ENCODE data around the gene TNNT3.
"Not testable (repeated sequence)": the region's sequence is repeated elsewhere in the genome, so short reads cannot be mapped to it uniquely, and the experiment has no call there.

TNNT3 gene

GRCh38 chr11:1919391-1920127 is at the start of gene TNNT3:
Gene TNNT3, plus strand, starts transcription at chr11:1919703. Its CDS starts 3,172 bp downstream, at chr11:1922875.
- Histone ChIP-seq H3K36me3 (ENCODE audit: insufficient read depth, low read length) (no peaks in the 10 kb centered on the region), H3K4me1 (ENCODE audit: insufficient read depth, low read length) (no peaks in the 10 kb centered on the region), H3K9me3 (ENCODE audit: control insufficient read depth, insufficient read depth, low read length) (no peaks in the 10 kb centered on the region), H3K9ac (ENCODE audit: low read depth, low read length) (no peak within 1 kb of the TSS)

GRCh38 chr11:1870326-1870696 is 49.2 kb upstream of the TNNT3 start:
- H3K4me1 ChIP-seq (ENCODE audit: insufficient read depth, low read length), result peaks cover 3% of the 10 kb centered on the region; the same call in 1 of the 2 replicates
- no peaks in the 10 kb centered on the region for H3K9me3 ChIP-seq (ENCODE audit: control insufficient read depth, insufficient read depth, low read length)
- H3K9ac ChIP-seq (ENCODE audit: low read depth, low read length), result no peak overlapping the region
- H3K36me3 ChIP-seq (ENCODE audit: insufficient read depth, low read length), result no peaks in the 10 kb centered on the region

- H3K36me3 ChIP-seq (ENCODE audit: insufficient read depth, low read length), result no peaks in the 10 kb centered on the region
- H3K9ac ChIP-seq (ENCODE audit: low read depth, low read length), result no peak overlapping the region
- peaks cover 4% of the 10 kb centered on the region; the same call in 1 of the 2 replicates for H3K4me1 ChIP-seq (ENCODE audit: insufficient read depth, low read length)
- H3K9me3 ChIP-seq (ENCODE audit: control insufficient read depth, insufficient read depth, low read length), result no peaks in the 10 kb centered on the region
Measured at GRCh38 chr11:1870721-1871466, 48.6 kb upstream of the TNNT3 start.

GRCh38 chr11:1871531-1871930 is 48.0 kb upstream of the TNNT3 start:
- Histone ChIP-seq H3K9ac (ENCODE audit: low read depth, low read length) (no peak overlapping the region), H3K9me3 (ENCODE audit: control insufficient read depth, insufficient read depth, low read length) (no peaks in the 10 kb centered on the region), H3K4me1 (ENCODE audit: insufficient read depth, low read length) (peaks cover 4% of the 10 kb centered on the region; the same call in 1 of the 2 replicates), H3K36me3 (ENCODE audit: insufficient read depth, low read length) (no peaks in the 10 kb centered on the region)

- H3K9ac ChIP-seq (ENCODE audit: low read depth, low read length), result no peak overlapping the region
- H3K4me1 ChIP-seq (ENCODE audit: insufficient read depth, low read length), result peaks cover 7% of the 10 kb centered on the region; the same call in 1 of the 2 replicates
- no peaks in the 10 kb centered on the region for H3K36me3 ChIP-seq (ENCODE audit: insufficient read depth, low read length)
- H3K9me3 ChIP-seq (ENCODE audit: control insufficient read depth, insufficient read depth, low read length), result no peaks in the 10 kb centered on the region
Measured at GRCh38 chr11:1872267-1872985, 47.1 kb upstream of the TNNT3 start.

- Histone ChIP-seq H3K4me1 (ENCODE audit: insufficient read depth, low read length) (peaks cover 8% of the 10 kb centered on the region; the same call in 1 of the 2 replicates), H3K9ac (ENCODE audit: low read depth, low read length) (no peak overlapping the region), H3K36me3 (ENCODE audit: insufficient read depth, low read length) (no peaks in the 10 kb centered on the region), H3K9me3 (ENCODE audit: control insufficient read depth, insufficient read depth, low read length) (no peaks in the 10 kb centered on the region)
Measured at GRCh38 chr11:1873048-1873812, 46.3 kb upstream of the TNNT3 start.

- H3K9me3 ChIP-seq (ENCODE audit: control insufficient read depth, insufficient read depth, low read length); H3K9ac ChIP-seq (ENCODE audit: low read depth, low read length); H3K36me3 ChIP-seq (ENCODE audit: insufficient read depth, low read length); H3K4me1 ChIP-seq (ENCODE audit: insufficient read depth, low read length): not testable (repeated sequence)
Measured at GRCh38 chr11:1873813-1874150, 45.7 kb upstream of the TNNT3 start.

- H3K4me1 ChIP-seq (ENCODE audit: insufficient read depth, low read length); H3K9me3 ChIP-seq (ENCODE audit: control insufficient read depth, insufficient read depth, low read length); H3K9ac ChIP-seq (ENCODE audit: low read depth, low read length); H3K36me3 ChIP-seq (ENCODE audit: insufficient read depth, low read length): not testable (repeated sequence)
Measured at GRCh38 chr11:1874441-1875092, 44.9 kb upstream of the TNNT3 start.

- Histone ChIP-seq H3K9ac (ENCODE audit: low read depth, low read length) (no peak overlapping the region), H3K36me3 (ENCODE audit: insufficient read depth, low read length) (no peaks in the 10 kb centered on the region), H3K9me3 (ENCODE audit: control insufficient read depth, insufficient read depth, low read length) (no peaks in the 10 kb centered on the region), H3K4me1 (ENCODE audit: insufficient read depth, low read length) (peaks cover 8% of the 10 kb centered on the region; the same call in 1 of the 2 replicates)
Measured at GRCh38 chr11:1875093-1875850, 44.2 kb upstream of the TNNT3 start.

- not testable (repeated sequence) for H3K4me1 ChIP-seq (ENCODE audit: insufficient read depth, low read length); H3K36me3 ChIP-seq (ENCODE audit: insufficient read depth, low read length); H3K9ac ChIP-seq (ENCODE audit: low read depth, low read length); H3K9me3 ChIP-seq (ENCODE audit: control insufficient read depth, insufficient read depth, low read length)
Measured at GRCh38 chr11:1875851-1876301, 43.6 kb upstream of the TNNT3 start.

- H3K9ac ChIP-seq (ENCODE audit: low read depth, low read length), result no peak overlapping the region; the same call in 1 of the 2 replicates
- H3K4me1 ChIP-seq (ENCODE audit: insufficient read depth, low read length), result peaks cover 8% of the 10 kb centered on the region; the same call in 1 of the 2 replicates
- H3K36me3 ChIP-seq (ENCODE audit: insufficient read depth, low read length), result no peaks in the 10 kb centered on the region
- no peaks in the 10 kb centered on the region for H3K9me3 ChIP-seq (ENCODE audit: control insufficient read depth, insufficient read depth, low read length)
Measured at GRCh38 chr11:1876361-1877063, 43.0 kb upstream of the TNNT3 start.

GRCh38 chr11:1877211-1878136 is 42.0 kb upstream of the TNNT3 start:
- Histone ChIP-seq H3K9me3 (ENCODE audit: control insufficient read depth, insufficient read depth, low read length) (no peaks in the 10 kb centered on the region), H3K4me1 (ENCODE audit: insufficient read depth, low read length) (peaks cover 8% of the 10 kb centered on the region; the same call in 1 of the 2 replicates), H3K36me3 (ENCODE audit: insufficient read depth, low read length) (no peaks in the 10 kb centered on the region), H3K9ac (ENCODE audit: low read depth, low read length) (no peak overlapping the region)
